ENCODE measurements around the gene MASP2. TPM values are rescaled to one million over a fixed set of nuclear protein-coding genes. Genes with fewer than 3 reads are reported as not detected.

MASP2 gene
- total and polyA plus RNA-seq, 2 of the 8 experiments (the other 6 are each of a cell fraction or from before 2014, with no cell fraction given) = 0.54 to 1.2 TPM

DNA sequence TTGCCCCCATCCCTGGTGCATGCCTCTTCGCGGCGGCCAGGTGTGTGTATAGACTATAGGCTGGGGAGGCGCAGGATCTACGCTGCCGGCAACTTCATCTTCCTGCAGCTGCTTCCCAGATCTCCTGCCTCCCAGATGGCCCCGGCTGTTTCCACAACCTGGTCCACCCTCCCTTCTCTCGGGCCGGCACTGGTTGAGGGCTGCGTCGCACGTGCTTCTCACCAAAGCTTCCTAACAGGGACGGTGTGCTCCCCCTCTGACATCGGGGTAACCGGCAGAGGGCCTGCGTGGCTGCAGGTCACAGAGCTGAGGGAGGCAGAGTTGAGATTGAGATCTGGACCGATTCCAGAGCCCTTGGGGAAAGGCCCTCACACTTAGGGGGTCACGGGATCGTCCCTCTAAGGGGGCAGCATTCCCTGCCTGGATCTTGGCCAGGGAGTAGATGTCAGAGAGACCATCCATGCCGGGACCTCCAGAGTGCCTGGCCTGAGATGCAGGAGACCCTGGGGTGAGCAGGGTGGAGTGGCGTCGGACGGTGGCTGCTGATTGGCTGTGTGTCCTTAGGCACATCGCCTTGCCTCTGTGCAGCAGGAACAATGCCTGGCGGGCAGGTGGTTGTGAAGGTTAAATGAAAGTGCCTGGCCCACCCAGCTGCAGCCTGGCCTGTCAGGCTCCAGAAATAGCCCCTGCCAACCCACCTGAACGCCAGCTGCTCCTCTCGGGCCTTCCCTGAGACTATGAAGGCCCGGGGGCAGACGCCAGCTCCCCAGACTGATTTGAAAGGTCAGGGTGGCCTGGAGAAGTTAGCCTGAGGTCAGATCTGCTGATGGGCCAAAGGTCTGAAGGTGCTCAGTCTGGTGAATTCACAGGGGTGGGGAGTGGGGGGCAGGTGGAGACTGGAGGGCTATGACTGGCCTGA, 6.1 kb upstream of the MASP2 start:
- Histone ChIP-seq H3K18ac (ENCODE audit: extremely low read depth, low read length) (peak overlapping the region; percentile 73), H2AFZ (ENCODE audit: low read length) (no peak overlapping the region), H3K79me2 (ENCODE audit: control insufficient read depth in 1 of 2, insufficient read depth in 2 of 2, low read length in 2 of 2) (no peaks in the 10 kb centered on the region), H3K79me1 (ENCODE audit: low read depth, low read length) (no peaks in the 10 kb centered on the region; the same call in 1 of the 2 replicates), H3K14ac (ENCODE audit: insufficient read length) (no peak overlapping the region), H3K27ac (ENCODE audit: low read depth, low read length) (0 out of 2 replicates have a peak overlapping the region, but pooled peaks have one; percentile 6), H3K9me3 (ENCODE audit: insufficient read depth in 2 of 2, low read depth in 1 of 2, low read length in 1 of 2) (no peaks in the 10 kb centered on the region), H3K4ac (replicated peaks; ENCODE audit: insufficient read length, low read depth, low read length) (no peak overlapping the region), H2BK120ac (replicated peaks; ENCODE audit: low read depth, low read length) (no peak overlapping the region), H3K4me2 (ENCODE audit: insufficient read depth in 1 of 2, low read depth in 2 of 2, low read length in 2 of 2) (peak overlapping the region; percentile 7 to 52; a peak in 3 of 4 replicates), H4K8ac (ENCODE audit: extremely low read depth, insufficient read depth, low read length) (peak overlapping the region; percentile 43), H3K4me3 (ENCODE audit: extremely low read depth in 1 of 4, insufficient read depth in 2 of 4, low read depth in 3 of 4, low read length in 4 of 4) (no peak overlapping the region; a peak in 1 of 8 replicates), H2BK15ac (ENCODE audit: low read length) (no peak overlapping the region), H2BK5ac (ENCODE audit: low read depth, low read length) (peak overlapping the region; percentile 16; the same call in 1 of the 2 replicates), H4K91ac (replicated peaks; ENCODE audit: insufficient read length, low read length) (no peak overlapping the region), H3K4me1 (replicated peaks in 1 of 4; ENCODE audit: control insufficient read depth in 3 of 4, insufficient read depth in 4 of 4, low read length in 3 of 4) (peaks cover 0 to 12% (median 4%) of the 10 kb centered on the region in 4 experiments; a peak in 5 of 7 replicates), H2BK12ac (ENCODE audit: low read depth, low read length) (no peak overlapping the region), H3K23me2 (ENCODE audit: low read depth, low read length) (0 out of 2 replicates have a peak, but pooled peaks cover 2% of the 10 kb centered on the region), H2BK20ac (ENCODE audit: low read length) (no peak overlapping the region), H4K20me1 (replicated peaks in 1 of 2; ENCODE audit: control insufficient read depth in 1 of 2, insufficient read depth in 2 of 2, low read length in 2 of 2) (peaks cover 3 to 5% of the 10 kb centered on the region in 2 experiments), H4K5ac (ENCODE audit: insufficient read length, low read depth, low read length) (no peak overlapping the region), H3K9ac (replicated peaks in 1 of 4; ENCODE audit: extremely low read depth in 1 of 4, low read depth in 3 of 4, low read length in 3 of 4) (no peak overlapping the region; a peak in 1 of 7 replicates), H3K56ac (replicated peaks; ENCODE audit: insufficient read length, low read depth, low read length) (no peak overlapping the region), H2AK5ac (ENCODE audit: low read depth, low read length) (no peak overlapping the region; the same call in 1 of the 2 replicates), H3K27me3 (replicated peaks in 1 of 4; ENCODE audit: control insufficient read depth in 3 of 4, extremely low read depth in 1 of 4, insufficient read depth in 3 of 4, low read length in 3 of 4) (no peaks in the 10 kb centered on the region), H3K23ac (ENCODE audit: insufficient read length) (no peak overlapping the region), H3K36me3 (ENCODE audit: control insufficient read depth in 2 of 4, insufficient read depth in 4 of 4, low read length in 3 of 4) (peaks cover 6 to 27% (median 14%) of the 10 kb centered on the region in 4 experiments; a peak in 7 of 8 replicates)
- CTCF ChIA-PET (ENCODE audit: partially characterized antibody) = interaction anchor here (1.3 to 14.5 kb wide), 3 partner anchors 16 to 25 kb away, joined by 3 to 168 read pairs (median 5); no protein-coding TSS in a partner anchor
- POLR2A ChIA-PET (ENCODE audit: partially characterized antibody) = interaction anchor here (0.6 to 5.8 kb wide), 13 partner anchors 9 to 914 kb away, joined by 3 to 44 read pairs (median 6); partner anchors contain the start of gene SRM
- DNase-seq (ENCODE audit: low read depth in 1 of 2, low spot score in 2 of 2) = peak in 1 of 2 experiments; percentile 78
- 54% methylated on average over 29 of the region's 29 CpGs; no CpG with 5 or more reads in 1 of the 2 experiments for WGBS, 2 experiments (ENCODE audit: extremely low coverage in 1 of 2, insufficient coverage in 1 of 2, insufficient read length in 1 of 2, insufficient replicate concordance in 2 of 2, low coverage in 1 of 2, low lambda C conversion rate in 2 of 2, missing lambda C conversion rate in 1 of 2)
- no peak for FAIRE-seq
- no peak for TF ChIP-seq TAF7 (optimal IDR thresholded peaks at IDR 0.05; ENCODE audit: borderline replicate concordance, low read depth, low read length)
- TF ChIP-seq POLR2A (IDR thresholded peaks at IDR 0.05; ENCODE audit: control extremely low read depth in 1 of 2, low read depth in 2 of 2, low read length in 2 of 2) = peak in 1 of 2 experiments; percentile 18; a peak in 2 of 3 replicates
- peak in 1 of 2 experiments; percentile 72; a peak in 1 of 3 replicates for TF ChIP-seq EP300 (IDR thresholded peaks at IDR 0.05; ENCODE audit: borderline replicate concordance in 1 of 2, low read depth in 2 of 2, low read length in 2 of 2)
- 0 out of 4 replicates have a peak, but pooled peaks of 1 of the 2 experiments have one; percentile 46 for TF ChIP-seq SIN3A (conservative IDR thresholded peaks at IDR 0.05 in 1 of 2, IDR thresholded peaks at IDR 0.05 in 1 of 2; ENCODE audit: low read depth in 1 of 2, low read length in 2 of 2)
- TF ChIP-seq, protein P1, sequence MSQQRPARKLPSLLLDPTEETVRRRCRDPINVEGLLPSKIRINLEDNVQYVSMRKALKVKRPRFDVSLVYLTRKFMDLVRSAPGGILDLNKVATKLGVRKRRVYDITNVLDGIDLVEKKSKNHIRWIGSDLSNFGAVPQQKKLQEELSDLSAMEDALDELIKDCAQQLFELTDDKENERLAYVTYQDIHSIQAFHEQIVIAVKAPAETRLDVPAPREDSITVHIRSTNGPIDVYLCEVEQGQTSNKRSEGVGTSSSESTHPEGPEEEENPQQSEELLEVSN (IDR thresholded peaks at IDR 0.05) = peak; percentile 84
